Neural cell (in vitro differentiated cells): ENCODE data around the gene CCDC154. TPM values are rescaled to one million over a fixed set of nuclear protein-coding genes. Genes with fewer than 3 reads are reported as not detected.

Source experiments
- H2AFZ ChIP-seq: fragments of 200-600, 300-800 bp; sonication (generic), shearing (Covaris generic); 2 replicates; pipeline ENCODE4 v1.6.0; 2014; ENCODE audit warnings: low read depth, mild to moderate bottlenecking, antibody characterized with exemption, low read length, moderate library complexity
- H3F3A ChIP-seq: fragments of 200-600 bp; shearing (Covaris generic); 2 replicates; pipeline ENCODE4 v1.6.1; 2016; ENCODE audit warnings: mild to moderate bottlenecking, moderate library complexity, mixed read lengths, antibody characterized with exemption, low read length; ENCODE audit not compliant: insufficient read depth, poor library complexity, severe bottlenecking
- H3K27ac ChIP-seq: fragments of 200-600, 300-800 bp; sonication (generic), shearing (Covaris generic); 2 replicates; pipeline ENCODE4 v1.5.1; 2014; ENCODE audit warnings: mild to moderate bottlenecking, low read length, moderate library complexity
- H3K27me3 ChIP-seq: fragments of 300-800, 200-600 bp; sonication (generic), shearing (Covaris generic); 2 replicates; pipeline ENCODE4 v1.6.0; 2014; ENCODE audit warnings: mild to moderate bottlenecking, low read depth, low read length, moderate library complexity; ENCODE audit not compliant: insufficient read depth
- H3K36me3 ChIP-seq: fragments of 300-800, 200-600 bp; sonication (generic), shearing (Covaris generic); 2 replicates; pipeline ENCODE4 v1.5.1; 2014; ENCODE audit warnings: mild to moderate bottlenecking, antibody characterized with exemption, low read length, moderate library complexity; ENCODE audit not compliant: insufficient read depth
- H3K4me2 ChIP-seq: fragments of 300-800, 200-600 bp; sonication (generic), shearing (Covaris generic); 2 replicates; pipeline ENCODE4 v1.6.0; 2014; ENCODE audit warnings: mild to moderate bottlenecking, low read length
- H3K4me3 ChIP-seq: fragments of 300-800, 200-600 bp; sonication (generic), shearing (Covaris generic); 2 replicates; pipeline ENCODE4 v1.5.1; 2014; ENCODE audit warnings: mild to moderate bottlenecking, low read length, moderate library complexity
- H3K79me2 ChIP-seq: fragments of 200-600 bp; shearing (Covaris generic); replicated peaks from 2 replicates; pipeline ENCODE4 v1.6.0; 2014; ENCODE audit warnings: mild to moderate bottlenecking, low read length, moderate library complexity; ENCODE audit not compliant: insufficient read depth
- H3K9ac ChIP-seq: fragments of 300-800, 200-600 bp; sonication (generic), shearing (Covaris generic); 2 replicates; pipeline ENCODE4 v1.6.1; 2016; ENCODE audit warnings: mild to moderate bottlenecking, low read length, mixed read lengths
- H3K9me2 ChIP-seq: fragments of 200-600 bp; shearing (Covaris generic); 2 replicates; pipeline ENCODE4 v1.6.1; 2016; ENCODE audit warnings: mild to moderate bottlenecking, low read length, mixed read lengths; ENCODE audit not compliant: insufficient read depth
- H3K9me3 ChIP-seq: fragments of 200-600, 300-800 bp; sonication (generic), shearing (Covaris generic); 2 replicates; pipeline ENCODE4 v1.6.1; 2016; ENCODE audit warnings: mild to moderate bottlenecking, mixed run types, low read length, moderate library complexity, mixed read lengths
- H4K20me1 ChIP-seq: fragments of 200-600 bp; shearing (Covaris generic); 2 replicates; pipeline ENCODE4 v1.6.1; 2016; ENCODE audit warnings: mild to moderate bottlenecking, mixed run types; ENCODE audit not compliant: insufficient read depth
- EP300 ChIP-seq: fragments of 450-650 bp; conservative IDR thresholded peaks from 2 replicates; pipeline ENCODE4 v1.6.1; 2014; ENCODE audit warnings: antibody characterized with exemption, mild to moderate bottlenecking, moderate library complexity; ENCODE audit not compliant: poor library complexity, severe bottlenecking
- EZH2 ChIP-seq: fragments of 200-600, 300-800 bp; shearing (Covaris generic), sonication (generic); IDR thresholded peaks from 2 replicates; pipeline ENCODE4 v1.6.1; 2014; ENCODE audit warnings: antibody characterized with exemption, low read length, borderline replicate concordance, mild to moderate bottlenecking; ENCODE audit not compliant: insufficient read depth, poor library complexity, severe bottlenecking
- MXI1 ChIP-seq: fragments of 450-650 bp; conservative IDR thresholded peaks from 2 replicates; pipeline ENCODE4 v1.6.1; 2014; ENCODE audit warnings: antibody characterized with exemption, mild to moderate bottlenecking; ENCODE audit not compliant: poor library complexity, severe bottlenecking
- POLR2AphosphoS5 ChIP-seq: IDR thresholded peaks from 2 replicates; pipeline ENCODE4 v1.6.1; 2012
- RAD21 ChIP-seq: fragments of 450-650 bp; conservative IDR thresholded peaks from 2 replicates; pipeline ENCODE4 v1.6.1; 2014; ENCODE audit warnings: antibody characterized with exemption, mild to moderate bottlenecking, moderate library complexity
- SMC3 ChIP-seq: fragments of 450-650 bp; conservative IDR thresholded peaks from 2 replicates; pipeline ENCODE4 v1.6.1; 2014; ENCODE audit warnings: antibody characterized with exemption, mild to moderate bottlenecking, moderate library complexity; ENCODE audit not compliant: poor library complexity
- TAF1 ChIP-seq: IDR thresholded peaks from 2 replicates; pipeline ENCODE4 v1.6.1; 2012; ENCODE audit warnings: low read depth
- polyA plus RNA-seq: library from polyadenylated mRNA; depleted of rRNA; stranded (reverse); fragments of >200 nt; gene quantifications from 2 replicates; pipeline ENCODE4 v1.2.3, GENCODE V29; 2014
- TF ChIP-seq, protein P1 (sequence below): fragments of 450-650 bp; IDR thresholded peaks from 2 replicates; pipeline ENCODE4 v1.5.1; 2014; ENCODE audit warnings: antibody characterized with exemption, mild to moderate bottlenecking, moderate library complexity; ENCODE audit not compliant: poor library complexity, severe bottlenecking
- TF ChIP-seq, protein P2 (sequence below): IDR thresholded peaks from 2 replicates; pipeline ENCODE4 v1.6.1; 2012; ENCODE audit warnings: borderline replicate concordance

CCDC154 gene
- polyA plus RNA-seq, 1 donor from 2014 or later = 3.3 TPM

DNA sequence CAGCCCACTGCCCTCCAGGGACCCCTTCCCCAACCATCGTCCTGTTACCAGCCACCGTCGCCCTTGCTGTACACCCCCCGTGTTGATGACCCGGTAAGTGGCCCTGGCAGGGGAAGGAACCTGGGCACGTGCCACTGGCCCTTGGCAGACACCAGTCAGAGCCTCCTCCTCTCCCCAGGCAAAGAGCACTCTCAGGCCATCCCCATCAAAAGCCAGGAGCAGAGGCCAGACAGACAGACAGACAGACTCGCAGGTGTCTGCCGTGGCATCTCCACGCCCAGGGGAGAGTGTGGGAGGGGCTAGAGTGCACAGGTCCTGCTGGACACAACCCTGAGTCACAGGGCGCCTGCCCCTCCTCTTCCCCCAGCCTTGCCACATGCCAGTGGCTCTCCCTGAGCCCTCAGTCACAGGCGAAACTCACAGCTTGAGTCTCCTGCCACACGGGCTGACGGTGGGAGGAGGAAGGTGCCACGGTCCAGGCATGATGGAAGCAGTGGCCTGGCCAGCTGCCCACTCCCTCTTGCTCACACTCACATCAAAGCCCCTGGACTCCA is 22.7 kb upstream of the CCDC154 start:
- no peak overlapping the region for H3K4me3 ChIP-seq

DNA sequence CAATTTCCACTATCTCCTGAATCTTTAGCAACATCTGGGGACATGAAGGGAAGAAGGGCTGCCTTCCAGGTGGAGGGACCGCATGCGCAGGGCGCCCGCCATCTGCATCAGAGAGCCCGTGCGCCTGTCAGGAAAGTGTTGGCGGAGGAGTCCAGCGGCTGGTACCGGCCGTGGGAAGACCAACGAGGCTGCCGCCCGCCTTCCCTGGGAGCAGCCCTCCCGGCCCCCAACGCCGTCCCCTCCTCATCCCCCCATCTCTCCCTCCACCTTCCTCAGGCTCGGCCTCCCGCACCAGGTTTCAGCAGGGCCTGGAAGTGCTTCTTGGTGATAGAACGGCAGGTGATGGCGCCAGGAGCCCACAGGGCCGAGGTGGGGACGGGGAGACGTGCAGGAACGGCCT is 21.7 kb upstream of the CCDC154 start:
- H3K9me3 ChIP-seq = no peaks in the 10 kb centered on the region
- H3K36me3 ChIP-seq = no peaks in the 10 kb centered on the region
- H2AFZ ChIP-seq = no peak overlapping the region
- H3K27me3 ChIP-seq = no peaks in the 10 kb centered on the region
- TF ChIP-seq RAD21 (no peak), TAF1 (no peak), SMC3 (no peak), MXI1 (no peak), EP300 (no peak), EZH2 (no peak), POLR2AphosphoS5 (no peak)
- TF ChIP-seq, protein P1, sequence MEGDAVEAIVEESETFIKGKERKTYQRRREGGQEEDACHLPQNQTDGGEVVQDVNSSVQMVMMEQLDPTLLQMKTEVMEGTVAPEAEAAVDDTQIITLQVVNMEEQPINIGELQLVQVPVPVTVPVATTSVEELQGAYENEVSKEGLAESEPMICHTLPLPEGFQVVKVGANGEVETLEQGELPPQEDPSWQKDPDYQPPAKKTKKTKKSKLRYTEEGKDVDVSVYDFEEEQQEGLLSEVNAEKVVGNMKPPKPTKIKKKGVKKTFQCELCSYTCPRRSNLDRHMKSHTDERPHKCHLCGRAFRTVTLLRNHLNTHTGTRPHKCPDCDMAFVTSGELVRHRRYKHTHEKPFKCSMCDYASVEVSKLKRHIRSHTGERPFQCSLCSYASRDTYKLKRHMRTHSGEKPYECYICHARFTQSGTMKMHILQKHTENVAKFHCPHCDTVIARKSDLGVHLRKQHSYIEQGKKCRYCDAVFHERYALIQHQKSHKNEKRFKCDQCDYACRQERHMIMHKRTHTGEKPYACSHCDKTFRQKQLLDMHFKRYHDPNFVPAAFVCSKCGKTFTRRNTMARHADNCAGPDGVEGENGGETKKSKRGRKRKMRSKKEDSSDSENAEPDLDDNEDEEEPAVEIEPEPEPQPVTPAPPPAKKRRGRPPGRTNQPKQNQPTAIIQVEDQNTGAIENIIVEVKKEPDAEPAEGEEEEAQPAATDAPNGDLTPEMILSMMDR = no peak
- TF ChIP-seq, protein P2, sequence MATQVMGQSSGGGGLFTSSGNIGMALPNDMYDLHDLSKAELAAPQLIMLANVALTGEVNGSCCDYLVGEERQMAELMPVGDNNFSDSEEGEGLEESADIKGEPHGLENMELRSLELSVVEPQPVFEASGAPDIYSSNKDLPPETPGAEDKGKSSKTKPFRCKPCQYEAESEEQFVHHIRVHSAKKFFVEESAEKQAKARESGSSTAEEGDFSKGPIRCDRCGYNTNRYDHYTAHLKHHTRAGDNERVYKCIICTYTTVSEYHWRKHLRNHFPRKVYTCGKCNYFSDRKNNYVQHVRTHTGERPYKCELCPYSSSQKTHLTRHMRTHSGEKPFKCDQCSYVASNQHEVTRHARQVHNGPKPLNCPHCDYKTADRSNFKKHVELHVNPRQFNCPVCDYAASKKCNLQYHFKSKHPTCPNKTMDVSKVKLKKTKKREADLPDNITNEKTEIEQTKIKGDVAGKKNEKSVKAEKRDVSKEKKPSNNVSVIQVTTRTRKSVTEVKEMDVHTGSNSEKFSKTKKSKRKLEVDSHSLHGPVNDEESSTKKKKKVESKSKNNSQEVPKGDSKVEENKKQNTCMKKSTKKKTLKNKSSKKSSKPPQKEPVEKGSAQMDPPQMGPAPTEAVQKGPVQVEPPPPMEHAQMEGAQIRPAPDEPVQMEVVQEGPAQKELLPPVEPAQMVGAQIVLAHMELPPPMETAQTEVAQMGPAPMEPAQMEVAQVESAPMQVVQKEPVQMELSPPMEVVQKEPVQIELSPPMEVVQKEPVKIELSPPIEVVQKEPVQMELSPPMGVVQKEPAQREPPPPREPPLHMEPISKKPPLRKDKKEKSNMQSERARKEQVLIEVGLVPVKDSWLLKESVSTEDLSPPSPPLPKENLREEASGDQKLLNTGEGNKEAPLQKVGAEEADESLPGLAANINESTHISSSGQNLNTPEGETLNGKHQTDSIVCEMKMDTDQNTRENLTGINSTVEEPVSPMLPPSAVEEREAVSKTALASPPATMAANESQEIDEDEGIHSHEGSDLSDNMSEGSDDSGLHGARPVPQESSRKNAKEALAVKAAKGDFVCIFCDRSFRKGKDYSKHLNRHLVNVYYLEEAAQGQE = no peak
- no peaks in the 10 kb centered on the region for H3K9me2 ChIP-seq
- H4K20me1 ChIP-seq = no peaks in the 10 kb centered on the region
- H3F3A ChIP-seq = no peaks in the 10 kb centered on the region
- H3K4me2 ChIP-seq = no peak overlapping the region
- H3K4me3 ChIP-seq = no peak overlapping the region
- no peaks in the 10 kb centered on the region for H3K79me2 ChIP-seq
- no peak overlapping the region for H3K27ac ChIP-seq
- no peak overlapping the region for H3K9ac ChIP-seq

More for the DNA sequence above, 22.7 kb upstream of the CCDC154 start:
- Histone ChIP-seq H3K79me2 (no peaks in the 10 kb centered on the region), H3K9me2 (no peaks in the 10 kb centered on the region), H4K20me1 (no peaks in the 10 kb centered on the region), H2AFZ (no peak overlapping the region), H3K27ac (no peak overlapping the region), H3K9ac (no peak overlapping the region), H3K9me3 (no peaks in the 10 kb centered on the region), H3K27me3 (no peaks in the 10 kb centered on the region), H3K36me3 (no peaks in the 10 kb centered on the region), H3F3A (no peaks in the 10 kb centered on the region), H3K4me2 (no peak overlapping the region)
- TF ChIP-seq POLR2AphosphoS5 (no peak), SMC3 (no peak), RAD21 (no peak), EP300 (no peak), TAF1 (no peak), MXI1 (no peak), EZH2 (no peak)
- TF ChIP-seq, protein P1 = no peak
- TF ChIP-seq, protein P2 = no peak
